ENCODE results near the gene NPFFR2.
"Not testable (repeated sequence)": the region's sequence is repeated elsewhere in the genome, so short reads cannot be mapped to it uniquely, and the experiment has no call there.

Gene NPFFR2

DNA sequence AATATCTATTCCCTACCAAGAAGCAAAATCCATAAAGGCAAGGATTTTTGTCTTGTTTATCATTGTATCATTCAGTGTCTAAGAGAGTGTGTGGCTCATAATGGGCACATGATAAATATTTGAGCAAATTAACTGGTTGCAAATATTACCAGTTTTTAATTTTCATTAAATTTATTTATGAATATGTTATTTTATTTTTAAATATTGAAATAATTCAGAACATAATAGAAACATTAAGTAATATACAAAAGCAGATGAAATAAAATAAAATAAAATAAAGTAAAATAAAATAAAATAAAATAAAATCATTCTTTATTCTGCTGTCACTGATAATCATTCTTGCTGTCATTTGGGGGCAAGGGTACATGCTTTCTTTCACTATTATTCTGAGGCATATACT is 120.9 kb downstream of the NPFFR2 start:
- TF ChIP-seq POLR2A (IDR thresholded peaks at IDR 0.05; ENCODE audit: low read length) (no peak), GATA1 (IDR thresholded peaks at IDR 0.05; ENCODE audit: low read depth, low read length) (no peak)
- DNase-seq = no peak

- not testable (repeated sequence) for DNase-seq
Observed at GRCh38 chr4:72153634-72154033, 121.8 kb downstream of the NPFFR2 start.

DNA sequence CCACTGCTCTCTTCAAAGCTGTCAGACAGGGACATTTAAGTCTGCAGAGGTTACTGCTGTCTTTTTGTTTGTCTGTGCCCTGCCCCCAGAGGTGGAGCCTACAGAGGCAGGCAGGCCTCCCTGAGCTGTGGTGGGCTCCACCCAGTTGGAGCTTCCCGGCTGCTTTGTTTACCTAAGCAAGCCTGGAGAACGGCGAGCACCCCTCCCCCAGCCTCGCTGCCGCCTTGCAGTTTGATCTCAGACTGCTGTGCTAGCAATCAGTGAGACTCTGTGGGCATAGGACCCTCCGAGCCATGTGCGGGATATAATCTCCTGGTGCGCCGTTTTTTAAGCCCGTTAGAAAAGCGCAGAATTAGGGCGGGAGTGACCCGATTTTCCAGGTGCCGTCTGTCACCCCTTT is 137.5 kb downstream of the NPFFR2 start:
- DNase-seq = not testable (repeated sequence)

GRCh38 chr4:72169861-72170260 is 138.1 kb downstream of the NPFFR2 start:
- no peak for DNase-seq
- TF ChIP-seq POLR2A (IDR thresholded peaks at IDR 0.05; ENCODE audit: low read length) (no peak), GATA1 (IDR thresholded peaks at IDR 0.05; ENCODE audit: low read depth, low read length) (no peak)

GRCh38 chr4:72171761-72172160 is 140.0 kb downstream of the NPFFR2 start:
- no peak for DNase-seq
- TF ChIP-seq POLR2A (IDR thresholded peaks at IDR 0.05; ENCODE audit: low read length) (no peak), GATA1 (IDR thresholded peaks at IDR 0.05; ENCODE audit: low read depth, low read length) (no peak)

DNA sequence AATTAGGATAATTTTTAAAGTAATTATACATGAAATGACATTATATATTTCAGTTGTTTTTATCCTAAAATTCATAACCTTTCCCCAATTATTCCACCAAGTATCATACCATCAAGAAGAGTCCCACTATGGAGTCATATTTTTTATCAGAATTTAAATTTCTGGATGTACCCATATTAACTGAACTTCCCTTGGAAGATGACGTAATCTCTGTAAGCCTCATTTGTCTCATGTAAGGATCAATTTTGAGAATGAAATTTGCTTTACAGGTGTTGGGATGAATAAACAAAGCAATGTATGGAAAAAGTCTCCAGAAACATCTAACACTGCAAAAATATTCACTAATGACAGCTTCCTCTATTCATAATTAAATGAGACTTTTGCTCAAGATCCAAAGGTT is 147.5 kb downstream of the NPFFR2 start:
- TF ChIP-seq GATA1 (IDR thresholded peaks at IDR 0.05; ENCODE audit: low read depth, low read length) (no peak), POLR2A (IDR thresholded peaks at IDR 0.05; ENCODE audit: low read length) (no peak)
- DNase-seq = no peak

GRCh38 chr4:72186714-72187113 is 154.9 kb downstream of the NPFFR2 start:
- DNase-seq = no peak
- TF ChIP-seq GATA1 (IDR thresholded peaks at IDR 0.05; ENCODE audit: low read depth, low read length) (no peak), POLR2A (IDR thresholded peaks at IDR 0.05; ENCODE audit: low read length) (no peak)

GRCh38 chr4:72194046-72194445 is 162.2 kb downstream of the NPFFR2 start:
- DNase-seq = no peak
- TF ChIP-seq POLR2A (IDR thresholded peaks at IDR 0.05; ENCODE audit: low read length) (no peak), GATA1 (IDR thresholded peaks at IDR 0.05; ENCODE audit: low read depth, low read length) (no peak)

- no peak for DNase-seq
- no peak for TF ChIP-seq POLR2A (IDR thresholded peaks at IDR 0.05; ENCODE audit: low read length)
- no peak for TF ChIP-seq GATA1 (IDR thresholded peaks at IDR 0.05; ENCODE audit: low read depth, low read length)
Observed at GRCh38 chr4:72194453-72194852, 162.7 kb downstream of the NPFFR2 start.
